OCI-LY1 (cell line): Measurements from ENCODE around the gene PSMG4.

Experiments used
- H2AFZ ChIP-seq: fragments of 200-600 bp; sonication (generic), shearing (Covaris generic); 2 replicates; pipeline ENCODE4 v1.6.0; 2014; ENCODE audit warnings: antibody characterized with exemption, mild to moderate bottlenecking, low read length
- H3F3A ChIP-seq: fragments of 200-600 bp; sonication (generic), shearing (Covaris generic); 2 replicates; pipeline ENCODE4 v1.6.0; 2014; ENCODE audit warnings: mild to moderate bottlenecking, antibody characterized with exemption, low read length, moderate library complexity; ENCODE audit not compliant: insufficient read depth
- H3K27ac ChIP-seq: fragments of 200-600 bp; sonication (generic); 2 replicates; pipeline ENCODE4 v1.5.1; 2014; ENCODE audit warnings: low read length, mixed run types, mild to moderate bottlenecking, low read depth; ENCODE audit not compliant: poor library complexity, severe bottlenecking
- H3K27me3 ChIP-seq: fragments of 200-600 bp; sonication (generic); 2 replicates; pipeline ENCODE4 v1.6.0; 2014; ENCODE audit warnings: antibody characterized with exemption, mild to moderate bottlenecking, low read length, moderate library complexity; ENCODE audit not compliant: insufficient read depth
- H3K36me3 ChIP-seq: fragments of 200-600 bp; sonication (generic); 2 replicates; pipeline ENCODE4 v1.6.1; 2014; ENCODE audit warnings: mild to moderate bottlenecking, antibody characterized with exemption, low read length, moderate library complexity, mixed read lengths; ENCODE audit not compliant: insufficient read depth
- H3K4me1 ChIP-seq: fragments of 200-600 bp; sonication (generic); 2 replicates; pipeline ENCODE4 v1.5.1; 2014; ENCODE audit warnings: mild to moderate bottlenecking, low read length, moderate library complexity; ENCODE audit not compliant: insufficient read depth, severe bottlenecking
- H3K4me2 ChIP-seq: fragments of 200-600 bp; sonication (generic), shearing (Covaris generic); 2 replicates; pipeline ENCODE4 v1.6.1; 2014; ENCODE audit warnings: low read length
- H3K4me3 ChIP-seq: fragments of 200-600 bp; sonication (generic); 2 replicates; pipeline ENCODE4 v1.5.1; 2014; ENCODE audit warnings: low read length, low read depth, mild to moderate bottlenecking, mixed read lengths; ENCODE audit not compliant: poor library complexity, severe bottlenecking
- H3K79me2 ChIP-seq: fragments of 200-600 bp; shearing (Covaris generic); 2 replicates; pipeline ENCODE4 v1.6.1; 2016; ENCODE audit warnings: mixed run types, low read length, mixed read lengths; ENCODE audit not compliant: insufficient read depth
- H3K9ac ChIP-seq: fragments of 200-600 bp; sonication (generic), shearing (Covaris generic); 2 replicates; pipeline ENCODE4 v1.6.1; 2014; ENCODE audit warnings: mild to moderate bottlenecking, low read length, mixed read lengths
- H3K9me2 ChIP-seq: fragments of 200-600 bp; sonication (generic), shearing (Covaris generic); 2 replicates; pipeline ENCODE4 v1.6.1; 2014; ENCODE audit warnings: low read depth, mild to moderate bottlenecking, low read length, mixed read lengths
- H3K9me3 ChIP-seq: fragments of 200-600 bp; shearing (Covaris generic); 2 replicates; pipeline ENCODE4 v1.6.1; 2014; ENCODE audit warnings: low read length, mixed read lengths
- H4K20me1 ChIP-seq: fragments of 200-600 bp; sonication (generic), shearing (Covaris generic); 2 replicates; pipeline ENCODE4 v1.6.0; 2016; ENCODE audit warnings: mild to moderate bottlenecking, low read length; ENCODE audit not compliant: insufficient read depth
- EZH2 ChIP-seq: fragments of 200-600 bp; sonication (generic), shearing (Covaris generic); IDR thresholded peaks from 2 replicates; pipeline ENCODE4 v1.8.0; 2017; ENCODE audit warnings: borderline replicate concordance, mixed run types, mild to moderate bottlenecking, antibody characterized with exemption, low read length, moderate library complexity, mixed read lengths
- TF ChIP-seq, protein P1 (sequence below): fragments of 200-600 bp; sonication (generic), shearing (Covaris generic); IDR thresholded peaks from 2 replicates; pipeline ENCODE4 v1.5.1; 2017; ENCODE audit warnings: mild to moderate bottlenecking, antibody characterized with exemption, low read length, moderate library complexity, mixed read lengths

The PSMG4 gene

DNA sequence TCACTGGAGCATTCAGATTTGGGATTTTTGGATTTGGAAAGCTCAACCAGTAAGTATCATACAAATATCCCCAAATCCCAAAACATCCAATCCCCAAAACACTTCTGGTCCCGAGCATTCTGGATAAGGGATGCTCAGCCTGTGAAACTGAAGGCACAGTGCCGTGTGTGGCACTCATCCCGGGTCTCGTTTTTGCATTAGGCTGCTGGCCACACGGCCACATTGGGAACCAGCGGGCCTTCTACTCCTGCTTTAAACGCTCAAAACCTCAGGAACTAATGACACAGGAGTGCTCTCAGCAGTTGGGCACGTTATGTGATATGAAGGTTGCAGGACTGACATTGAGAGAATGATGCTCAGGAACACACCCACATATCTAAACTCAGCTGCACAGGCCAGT is 35.6 kb downstream of the PSMG4 start:
- no peaks in the 10 kb centered on the region for H3K36me3 ChIP-seq
- peaks cover 9% of the 10 kb centered on the region; the same call in 1 of the 2 replicates for H3K27me3 ChIP-seq
- H3K9me2 ChIP-seq, result no peaks in the 10 kb centered on the region
- H3K79me2 ChIP-seq, result no peaks in the 10 kb centered on the region
- TF ChIP-seq EZH2, result no peak
- TF ChIP-seq, protein P1, sequence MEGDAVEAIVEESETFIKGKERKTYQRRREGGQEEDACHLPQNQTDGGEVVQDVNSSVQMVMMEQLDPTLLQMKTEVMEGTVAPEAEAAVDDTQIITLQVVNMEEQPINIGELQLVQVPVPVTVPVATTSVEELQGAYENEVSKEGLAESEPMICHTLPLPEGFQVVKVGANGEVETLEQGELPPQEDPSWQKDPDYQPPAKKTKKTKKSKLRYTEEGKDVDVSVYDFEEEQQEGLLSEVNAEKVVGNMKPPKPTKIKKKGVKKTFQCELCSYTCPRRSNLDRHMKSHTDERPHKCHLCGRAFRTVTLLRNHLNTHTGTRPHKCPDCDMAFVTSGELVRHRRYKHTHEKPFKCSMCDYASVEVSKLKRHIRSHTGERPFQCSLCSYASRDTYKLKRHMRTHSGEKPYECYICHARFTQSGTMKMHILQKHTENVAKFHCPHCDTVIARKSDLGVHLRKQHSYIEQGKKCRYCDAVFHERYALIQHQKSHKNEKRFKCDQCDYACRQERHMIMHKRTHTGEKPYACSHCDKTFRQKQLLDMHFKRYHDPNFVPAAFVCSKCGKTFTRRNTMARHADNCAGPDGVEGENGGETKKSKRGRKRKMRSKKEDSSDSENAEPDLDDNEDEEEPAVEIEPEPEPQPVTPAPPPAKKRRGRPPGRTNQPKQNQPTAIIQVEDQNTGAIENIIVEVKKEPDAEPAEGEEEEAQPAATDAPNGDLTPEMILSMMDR, result no peak
- H3K4me1 ChIP-seq, result peaks cover 13% of the 10 kb centered on the region
- H2AFZ ChIP-seq, result no peak overlapping the region
- no peaks in the 10 kb centered on the region for H3F3A ChIP-seq
- no peak overlapping the region for H3K27ac ChIP-seq
- H3K9ac ChIP-seq, result no peak overlapping the region
- H3K9me3 ChIP-seq, result no peaks in the 10 kb centered on the region
- no peaks in the 10 kb centered on the region for H4K20me1 ChIP-seq
- H3K4me3 ChIP-seq, result no peak overlapping the region
- H3K4me2 ChIP-seq, result no peak overlapping the region

DNA sequence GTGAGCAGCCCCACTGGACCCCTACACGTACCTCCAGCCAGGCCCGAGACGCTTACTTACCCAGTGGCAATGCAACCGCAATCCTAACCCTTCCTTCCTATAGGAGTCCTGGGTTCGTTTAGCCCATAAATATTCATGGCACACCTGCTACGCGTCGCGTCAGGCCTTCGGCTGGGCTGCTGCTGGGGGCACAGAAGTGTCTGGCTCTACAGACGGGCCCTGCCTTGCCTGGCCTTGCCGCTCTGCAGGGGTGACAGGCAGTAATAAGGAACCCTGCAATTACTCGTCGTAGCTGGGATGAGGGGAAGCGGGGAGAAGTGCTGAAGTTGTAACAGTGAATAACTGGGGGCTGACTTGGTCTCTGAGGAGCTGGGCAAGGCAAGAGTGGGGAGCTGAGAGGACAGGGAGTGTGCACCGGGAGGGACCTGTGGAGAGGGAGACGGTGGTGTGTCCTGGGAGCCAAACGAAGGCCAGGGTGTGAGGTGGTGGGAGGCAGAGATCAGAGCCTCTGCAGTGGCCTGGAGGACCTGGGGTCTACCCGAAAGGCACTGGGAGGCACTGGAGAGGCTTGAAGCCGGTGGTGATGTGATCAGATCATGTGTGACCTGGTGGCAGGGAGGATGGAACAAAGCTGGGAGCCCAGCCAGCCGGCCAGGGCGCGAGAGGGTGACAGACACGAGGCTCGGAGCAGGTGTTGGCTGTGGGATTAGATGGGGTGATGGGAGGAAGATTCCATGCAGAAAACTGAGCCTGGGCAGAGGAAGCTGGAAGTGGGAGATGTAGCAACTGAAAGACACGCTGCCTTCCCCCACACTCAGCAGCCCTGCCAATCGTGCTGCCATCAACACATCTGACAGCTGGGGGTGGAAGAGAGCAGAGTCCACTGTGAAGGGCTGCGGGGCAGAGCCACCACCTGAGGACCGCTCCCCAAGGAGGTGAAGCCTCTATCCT is 36.4 kb downstream of the PSMG4 start:
- Histone ChIP-seq H3F3A (no peaks in the 10 kb centered on the region), H3K9me2 (no peaks in the 10 kb centered on the region), H3K4me2 (no peak overlapping the region), H3K4me1 (peaks cover 5% of the 10 kb centered on the region), H3K4me3 (no peak overlapping the region), H3K36me3 (no peaks in the 10 kb centered on the region), H3K9ac (no peak overlapping the region), H3K27ac (no peak overlapping the region), H3K9me3 (no peaks in the 10 kb centered on the region), H4K20me1 (no peaks in the 10 kb centered on the region), H3K27me3 (peaks cover 9% of the 10 kb centered on the region; the same call in 1 of the 2 replicates), H3K79me2 (no peaks in the 10 kb centered on the region), H2AFZ (no peak overlapping the region)
- no peak for TF ChIP-seq EZH2
- TF ChIP-seq, protein P1, result peak; percentile 26; the same call in 1 of the 2 replicates

DNA sequence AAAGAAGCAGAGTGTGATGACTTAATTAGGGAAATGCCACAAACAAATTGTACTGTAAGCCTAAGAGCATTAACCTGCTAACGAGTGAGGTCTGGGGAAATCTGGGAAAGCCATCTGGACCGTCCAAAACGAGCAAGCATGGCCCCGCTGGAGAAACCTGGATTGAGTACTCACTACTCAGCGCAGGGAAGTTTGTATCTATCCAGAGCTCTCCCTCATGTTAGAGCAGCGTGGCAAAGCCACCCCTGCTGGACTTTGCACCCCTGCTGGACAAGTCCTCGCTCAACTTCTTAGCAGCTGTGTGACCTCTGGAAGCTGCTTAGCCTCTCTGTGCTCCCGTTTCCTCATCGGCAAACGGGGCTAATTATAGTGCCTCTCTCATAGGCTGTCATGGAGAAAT is 37.3 kb downstream of the PSMG4 start:
- Histone ChIP-seq H3K4me2 (no peak overlapping the region), H3F3A (no peaks in the 10 kb centered on the region), H3K36me3 (no peaks in the 10 kb centered on the region), H3K79me2 (no peaks in the 10 kb centered on the region), H3K27ac (no peak overlapping the region), H3K9me2 (no peaks in the 10 kb centered on the region), H4K20me1 (no peaks in the 10 kb centered on the region), H2AFZ (no peak overlapping the region), H3K9ac (no peak overlapping the region), H3K9me3 (no peaks in the 10 kb centered on the region), H3K4me3 (no peak overlapping the region), H3K4me1 (no peaks in the 10 kb centered on the region), H3K27me3 (peaks cover 9% of the 10 kb centered on the region; the same call in 1 of the 2 replicates)
- TF ChIP-seq, protein P1, result no peak
- TF ChIP-seq EZH2, result no peak
